GM23338 (cell line): ENCODE data around the gene NABP1. TPM values are rescaled to one million over a fixed set of nuclear protein-coding genes. Genes with fewer than 3 reads are reported as not detected.

Source experiments
- ATAC-seq: fragments of 200-7000 bp; cut with Tn5 transposase; 3 replicates; pipeline ENCODE4 v1.9.1; 2020
- DNase-seq: peaks from one replicate; pipeline ENCODE4 v3.0.0-alpha.2; 2015; ENCODE audit warnings: low spot score
- H2AFZ ChIP-seq: fragments of 200-600 bp; sonication (generic); 2 replicates; pipeline ENCODE4 v1.8.0; 2016; ENCODE audit warnings: antibody characterized with exemption, mild to moderate bottlenecking, moderate library complexity
- H3F3A ChIP-seq: fragments of 200-600 bp; sonication (generic); replicated peaks from 2 replicates; pipeline ENCODE4 v1.8.0; 2017; ENCODE audit warnings: antibody characterized with exemption, mixed run types, low read depth
- H3K27ac ChIP-seq: fragments of 200-600 bp; sonication (generic); 2 replicates; pipeline ENCODE4 v1.6.1; 2016; ENCODE audit warnings: low read depth
- H3K27me3 ChIP-seq: fragments of 200-600 bp; sonication (generic); 2 replicates; pipeline ENCODE4 v1.8.0; 2016; ENCODE audit warnings: mild to moderate bottlenecking, mixed run types, moderate library complexity; ENCODE audit not compliant: insufficient read depth
- H3K36me3 ChIP-seq: fragments of 200-600 bp; sonication (generic); 2 replicates; pipeline ENCODE4 v1.8.0; 2016; ENCODE audit warnings: mild to moderate bottlenecking; ENCODE audit not compliant: insufficient read depth
- H3K4me1 ChIP-seq: fragments of 200-600 bp; sonication (generic); 2 replicates; pipeline ENCODE4 v1.8.0; 2016; ENCODE audit warnings: mild to moderate bottlenecking, moderate library complexity; ENCODE audit not compliant: insufficient read depth
- H3K4me2 ChIP-seq: fragments of 200-600 bp; sonication (generic); 2 replicates; pipeline ENCODE4 v1.7.1; 2017; ENCODE audit warnings: mixed run types
- H3K4me3 ChIP-seq: fragments of 200-600 bp; sonication (generic); 2 replicates; pipeline ENCODE4 v1.6.1; 2016; ENCODE audit warnings: mixed run types
- H3K79me2 ChIP-seq: fragments of 200-600 bp; sonication (generic); replicated peaks from 2 replicates; pipeline ENCODE4 v1.8.0; 2017; ENCODE audit warnings: mild to moderate bottlenecking; ENCODE audit not compliant: insufficient read depth
- H3K9me2 ChIP-seq: fragments of 200-600 bp; sonication (generic); 2 replicates; pipeline ENCODE4 v1.8.0; 2017; ENCODE audit not compliant: insufficient read depth
- H4K20me1 ChIP-seq: fragments of 200-600 bp; sonication (generic); replicated peaks from 2 replicates; pipeline ENCODE4 v1.8.0; 2017; ENCODE audit warnings: mild to moderate bottlenecking; ENCODE audit not compliant: insufficient read depth
- H3K27ac Mint-ChIP-seq: 2 replicates; pipeline ENCODE4 v1.8.0; 2020; ENCODE audit warnings: inconsistent platforms, mild to moderate bottlenecking, moderate library complexity, mixed read lengths
- H3K27me3 Mint-ChIP-seq: 3 replicates; pipeline ENCODE4 v1.8.0; 2022; ENCODE audit warnings: low read depth, mild to moderate bottlenecking, moderate library complexity, mixed read lengths, inconsistent platforms; ENCODE audit not compliant: insufficient read depth, poor library complexity
- H3K36me3 Mint-ChIP-seq: 3 replicates; pipeline ENCODE4 v1.8.0; 2021; ENCODE audit warnings: low read depth, mild to moderate bottlenecking, inconsistent platforms, moderate library complexity, mixed read lengths
- H3K4me1 Mint-ChIP-seq: 3 replicates; pipeline ENCODE4 v1.8.0; 2020; ENCODE audit warnings: mild to moderate bottlenecking, inconsistent platforms, mixed read lengths
- H3K4me3 Mint-ChIP-seq: 3 replicates; pipeline ENCODE4 v1.8.0; 2021; ENCODE audit warnings: moderate library complexity, mild to moderate bottlenecking, inconsistent platforms, mixed read lengths
- H3K9me3 Mint-ChIP-seq: 3 replicates; pipeline ENCODE4 v1.8.0; 2020; ENCODE audit warnings: moderate library complexity, mild to moderate bottlenecking, inconsistent platforms, mixed read lengths
- EZH2 ChIP-seq: fragments of 200-600 bp; sonication (generic); IDR thresholded peaks from one replicate; pipeline ENCODE4 v1.8.0; 2017; ENCODE audit warnings: antibody characterized with exemption, mild to moderate bottlenecking, low read depth; ENCODE audit not compliant: unreplicated experiment
- JUNB ChIP-seq: IDR thresholded peaks from one replicate; pipeline ENCODE4 v1.6.1; 2016; ENCODE audit warnings: antibody characterized with exemption; ENCODE audit not compliant: unreplicated experiment
- POLR2AphosphoS5 ChIP-seq: IDR thresholded peaks from 2 replicates; pipeline ENCODE4 v1.6.1; 2016; ENCODE audit warnings: antibody characterized with exemption, low read depth
- STAT1 ChIP-seq: IDR thresholded peaks from one replicate; pipeline ENCODE4 v1.6.1; 2016; ENCODE audit warnings: antibody characterized with exemption; ENCODE audit not compliant: unreplicated experiment
- ZNF114 ChIP-seq: fragments of 250-450 bp; sonication (Bioruptor Pico); IDR thresholded peaks from 2 replicates; pipeline ENCODE4 v1.5.0; 2020; ENCODE audit warnings: mild to moderate bottlenecking, moderate library complexity
- ZNF331 ChIP-seq: fragments of 250-450 bp; sonication (Bioruptor Pico); IDR thresholded peaks from 2 replicates; pipeline ENCODE4 v1.5.0; 2020; ENCODE audit warnings: low read depth, mild to moderate bottlenecking, moderate library complexity
- polyA plus RNA-seq: library from polyadenylated mRNA; unstranded; fragments of >200 nt; fragmentation: Nextera tagmentation; extraction: Ambion mirVana; gene quantifications from 2 replicates; pipeline ENCODE4 v1.2.1, GENCODE V29; 2016
- total RNA-seq: library from RNA; depleted of rRNA; stranded (reverse); fragments of >200 nt; shearing (Covaris generic); gene quantifications from 2 replicates; pipeline ENCODE4 v1.2.3, GENCODE V29; 2014
- TF ChIP-seq, protein P1 (sequence below): IDR thresholded peaks from 2 replicates; pipeline ENCODE4 v1.6.1; 2016; ENCODE audit warnings: antibody characterized with exemption
- TF ChIP-seq, protein P2 (sequence below): fragments of 250-450 bp; sonication (Bioruptor Pico); IDR thresholded peaks from 2 replicates; pipeline ENCODE4 v1.5.0; 2020; ENCODE audit warnings: mild to moderate bottlenecking, moderate library complexity
- TF ChIP-seq, protein P3 (sequence below), 2 experiments: fragments of 200-600 bp in 1 of 2; sonication (generic) in 1 of 2; conservative IDR thresholded peaks; 2 replicates each; pipeline versions ENCODE4 v1.5.1 to v1.6.1; 2016 to 2017; ENCODE audit warnings: antibody characterized with exemption in 2 of 2, low read depth in 2 of 2, mild to moderate bottlenecking in 2 of 2, moderate library complexity in 1 of 2

The NABP1 gene
- total and polyA plus RNA-seq, 2 experiments from 2014 or later = 5.2 to 5.6 TPM

DNA sequence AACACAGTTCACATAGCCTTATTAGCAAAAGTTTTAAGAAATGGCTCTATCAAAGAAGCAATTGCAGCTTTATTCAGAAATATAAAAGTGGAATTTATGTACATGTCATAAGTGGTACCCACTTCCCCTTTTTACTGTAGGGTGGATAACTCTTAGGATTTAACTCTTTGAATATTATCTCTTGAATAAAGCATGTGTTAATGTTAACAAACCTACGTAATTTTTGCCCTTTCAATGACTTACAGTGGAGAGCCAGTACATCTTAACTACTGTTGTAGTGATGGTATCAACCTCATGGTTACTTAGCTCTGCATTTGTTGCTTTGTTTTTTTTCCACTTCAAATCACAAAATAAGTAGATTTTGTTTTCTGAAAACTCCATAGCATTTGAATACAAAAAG, 8.8 kb downstream of the NABP1 start:
- H3F3A ChIP-seq = no peaks in the 10 kb centered on the region
- no peaks in the 10 kb centered on the region for H4K20me1 ChIP-seq
- no peaks in the 10 kb centered on the region; the same call in 1 of the 2 replicates for H3K4me1 ChIP-seq
- Mint-ChIP-seq H3K36me3 (peaks cover 2% of the 10 kb centered on the region; the same call in 1 of the 3 replicates), H3K27me3 (no peaks in the 10 kb centered on the region), H3K9me3 (no peaks in the 10 kb centered on the region), H3K4me1 (peaks cover 8% of the 10 kb centered on the region; the same call in 2 of the 3 replicates), H3K27ac (no peak overlapping the region), H3K4me3 (no peak overlapping the region)
- no peaks in the 10 kb centered on the region for H3K9me2 ChIP-seq
- ATAC-seq (no peak), DNase-seq (no peak)
- H3K4me3 ChIP-seq = no peak overlapping the region
- H3K27me3 ChIP-seq = no peaks in the 10 kb centered on the region
- H3K79me2 ChIP-seq = no peaks in the 10 kb centered on the region
- no peak overlapping the region for H3K27ac ChIP-seq
- no peak overlapping the region for H2AFZ ChIP-seq
- H3K36me3 ChIP-seq = peaks cover 3% of the 10 kb centered on the region; the same call in 1 of the 2 replicates
- no peak for TF ChIP-seq ZNF331 (CRISPR knock-in tag)
- TF ChIP-seq, protein P1, sequence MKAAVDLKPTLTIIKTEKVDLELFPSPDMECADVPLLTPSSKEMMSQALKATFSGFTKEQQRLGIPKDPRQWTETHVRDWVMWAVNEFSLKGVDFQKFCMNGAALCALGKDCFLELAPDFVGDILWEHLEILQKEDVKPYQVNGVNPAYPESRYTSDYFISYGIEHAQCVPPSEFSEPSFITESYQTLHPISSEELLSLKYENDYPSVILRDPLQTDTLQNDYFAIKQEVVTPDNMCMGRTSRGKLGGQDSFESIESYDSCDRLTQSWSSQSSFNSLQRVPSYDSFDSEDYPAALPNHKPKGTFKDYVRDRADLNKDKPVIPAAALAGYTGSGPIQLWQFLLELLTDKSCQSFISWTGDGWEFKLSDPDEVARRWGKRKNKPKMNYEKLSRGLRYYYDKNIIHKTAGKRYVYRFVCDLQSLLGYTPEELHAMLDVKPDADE = no peak
- H3K4me2 ChIP-seq = no peak overlapping the region

DNA sequence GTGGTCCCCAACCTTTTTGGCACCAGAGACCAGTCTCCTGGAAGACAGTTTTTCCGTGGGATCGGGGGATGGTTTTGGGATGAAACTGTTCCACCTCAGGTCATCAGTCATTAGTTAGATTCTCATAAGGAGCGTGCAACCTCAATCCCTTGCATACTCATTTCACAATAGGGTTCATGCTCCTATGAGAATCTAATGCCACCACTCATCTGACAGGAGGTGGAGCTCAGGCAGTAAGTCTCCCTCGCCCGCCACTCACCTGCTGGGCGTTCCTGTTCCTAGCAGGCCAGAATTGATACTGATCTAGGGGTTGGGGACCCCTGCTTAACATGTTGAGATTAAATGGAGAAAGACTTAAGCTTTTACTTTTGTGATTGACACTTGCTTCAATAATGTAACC, 9.9 kb downstream of the NABP1 start:
- Histone ChIP-seq H3F3A (no peaks in the 10 kb centered on the region), H4K20me1 (no peaks in the 10 kb centered on the region), H3K27ac (no peak overlapping the region), H3K36me3 (peaks cover 3% of the 10 kb centered on the region; the same call in 1 of the 2 replicates), H3K9me2 (no peaks in the 10 kb centered on the region), H3K4me2 (no peak overlapping the region), H3K79me2 (no peaks in the 10 kb centered on the region), H3K4me3 (no peak overlapping the region), H3K27me3 (no peaks in the 10 kb centered on the region), H3K4me1 (no peaks in the 10 kb centered on the region; the same call in 1 of the 2 replicates), H2AFZ (no peak overlapping the region)
- no peaks in the 10 kb centered on the region for H3K9me3 Mint-ChIP-seq
- no peak overlapping the region for H3K27ac Mint-ChIP-seq
- H3K36me3 Mint-ChIP-seq = peaks cover 2% of the 10 kb centered on the region; the same call in 1 of the 3 replicates
- H3K4me1 Mint-ChIP-seq = peaks cover 8% of the 10 kb centered on the region; the same call in 2 of the 3 replicates
- ATAC-seq (no peak), DNase-seq (no peak)
- no peaks in the 10 kb centered on the region for H3K27me3 Mint-ChIP-seq
- H3K4me3 Mint-ChIP-seq = no peak overlapping the region
- TF ChIP-seq, protein P2, sequence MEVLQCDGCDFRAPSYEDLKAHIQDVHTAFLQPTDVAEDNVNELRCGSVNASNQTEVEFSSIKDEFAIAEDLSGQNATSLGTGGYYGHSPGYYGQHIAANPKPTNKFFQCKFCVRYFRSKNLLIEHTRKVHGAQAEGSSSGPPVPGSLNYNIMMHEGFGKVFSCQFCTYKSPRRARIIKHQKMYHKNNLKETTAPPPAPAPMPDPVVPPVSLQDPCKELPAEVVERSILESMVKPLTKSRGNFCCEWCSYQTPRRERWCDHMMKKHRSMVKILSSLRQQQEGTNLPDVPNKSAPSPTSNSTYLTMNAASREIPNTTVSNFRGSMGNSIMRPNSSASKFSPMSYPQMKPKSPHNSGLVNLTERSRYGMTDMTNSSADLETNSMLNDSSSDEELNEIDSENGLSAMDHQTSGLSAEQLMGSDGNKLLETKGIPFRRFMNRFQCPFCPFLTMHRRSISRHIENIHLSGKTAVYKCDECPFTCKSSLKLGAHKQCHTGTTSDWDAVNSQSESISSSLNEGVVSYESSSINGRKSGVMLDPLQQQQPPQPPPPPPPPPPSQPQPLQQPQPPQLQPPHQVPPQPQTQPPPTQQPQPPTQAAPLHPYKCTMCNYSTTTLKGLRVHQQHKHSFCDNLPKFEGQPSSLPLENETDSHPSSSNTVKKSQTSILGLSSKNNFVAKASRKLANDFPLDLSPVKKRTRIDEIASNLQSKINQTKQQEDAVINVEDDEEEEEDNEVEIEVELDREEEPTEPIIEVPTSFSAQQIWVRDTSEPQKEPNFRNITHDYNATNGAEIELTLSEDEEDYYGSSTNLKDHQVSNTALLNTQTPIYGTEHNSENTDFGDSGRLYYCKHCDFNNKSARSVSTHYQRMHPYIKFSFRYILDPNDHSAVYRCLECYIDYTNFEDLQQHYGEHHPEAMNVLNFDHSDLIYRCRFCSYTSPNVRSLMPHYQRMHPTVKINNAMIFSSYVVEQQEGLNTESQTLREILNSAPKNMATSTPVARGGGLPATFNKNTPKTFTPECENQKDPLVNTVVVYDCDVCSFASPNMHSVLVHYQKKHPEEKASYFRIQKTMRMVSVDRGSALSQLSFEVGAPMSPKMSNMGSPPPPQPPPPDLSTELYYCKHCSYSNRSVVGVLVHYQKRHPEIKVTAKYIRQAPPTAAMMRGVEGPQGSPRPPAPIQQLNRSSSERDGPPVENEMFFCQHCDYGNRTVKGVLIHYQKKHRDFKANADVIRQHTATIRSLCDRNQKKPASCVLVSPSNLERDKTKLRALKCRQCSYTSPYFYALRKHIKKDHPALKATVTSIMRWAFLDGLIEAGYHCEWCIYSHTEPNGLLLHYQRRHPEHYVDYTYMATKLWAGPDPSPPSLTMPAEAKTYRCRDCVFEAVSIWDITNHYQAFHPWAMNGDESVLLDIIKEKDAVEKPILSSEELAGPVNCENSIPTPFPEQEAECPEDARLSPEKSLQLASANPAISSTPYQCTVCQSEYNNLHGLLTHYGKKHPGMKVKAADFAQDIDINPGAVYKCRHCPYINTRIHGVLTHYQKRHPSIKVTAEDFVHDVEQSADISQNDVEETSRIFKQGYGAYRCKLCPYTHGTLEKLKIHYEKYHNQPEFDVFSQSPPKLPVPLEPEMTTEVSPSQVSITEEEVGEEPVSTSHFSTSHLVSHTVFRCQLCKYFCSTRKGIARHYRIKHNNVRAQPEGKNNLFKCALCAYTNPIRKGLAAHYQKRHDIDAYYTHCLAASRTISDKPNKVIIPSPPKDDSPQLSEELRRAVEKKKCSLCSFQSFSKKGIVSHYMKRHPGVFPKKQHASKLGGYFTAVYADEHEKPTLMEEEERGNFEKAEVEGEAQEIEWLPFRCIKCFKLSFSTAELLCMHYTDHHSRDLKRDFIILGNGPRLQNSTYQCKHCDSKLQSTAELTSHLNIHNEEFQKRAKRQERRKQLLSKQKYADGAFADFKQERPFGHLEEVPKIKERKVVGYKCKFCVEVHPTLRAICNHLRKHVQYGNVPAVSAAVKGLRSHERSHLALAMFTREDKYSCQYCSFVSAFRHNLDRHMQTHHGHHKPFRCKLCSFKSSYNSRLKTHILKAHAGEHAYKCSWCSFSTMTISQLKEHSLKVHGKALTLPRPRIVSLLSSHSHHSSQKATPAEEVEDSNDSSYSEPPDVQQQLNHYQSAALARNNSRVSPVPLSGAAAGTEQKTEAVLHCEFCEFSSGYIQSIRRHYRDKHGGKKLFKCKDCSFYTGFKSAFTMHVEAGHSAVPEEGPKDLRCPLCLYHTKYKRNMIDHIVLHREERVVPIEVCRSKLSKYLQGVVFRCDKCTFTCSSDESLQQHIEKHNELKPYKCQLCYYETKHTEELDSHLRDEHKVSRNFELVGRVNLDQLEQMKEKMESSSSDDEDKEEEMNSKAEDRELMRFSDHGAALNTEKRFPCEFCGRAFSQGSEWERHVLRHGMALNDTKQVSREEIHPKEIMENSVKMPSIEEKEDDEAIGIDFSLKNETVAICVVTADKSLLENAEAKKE (CRISPR knock-in tag) = no peak
- TF ChIP-seq STAT1 (no peak), JUNB (no peak), ZNF331 (CRISPR knock-in tag) (no peak), POLR2AphosphoS5 (no peak), ZNF114 (CRISPR knock-in tag) (no peak), EZH2 (no peak)
- TF ChIP-seq, protein P3, sequence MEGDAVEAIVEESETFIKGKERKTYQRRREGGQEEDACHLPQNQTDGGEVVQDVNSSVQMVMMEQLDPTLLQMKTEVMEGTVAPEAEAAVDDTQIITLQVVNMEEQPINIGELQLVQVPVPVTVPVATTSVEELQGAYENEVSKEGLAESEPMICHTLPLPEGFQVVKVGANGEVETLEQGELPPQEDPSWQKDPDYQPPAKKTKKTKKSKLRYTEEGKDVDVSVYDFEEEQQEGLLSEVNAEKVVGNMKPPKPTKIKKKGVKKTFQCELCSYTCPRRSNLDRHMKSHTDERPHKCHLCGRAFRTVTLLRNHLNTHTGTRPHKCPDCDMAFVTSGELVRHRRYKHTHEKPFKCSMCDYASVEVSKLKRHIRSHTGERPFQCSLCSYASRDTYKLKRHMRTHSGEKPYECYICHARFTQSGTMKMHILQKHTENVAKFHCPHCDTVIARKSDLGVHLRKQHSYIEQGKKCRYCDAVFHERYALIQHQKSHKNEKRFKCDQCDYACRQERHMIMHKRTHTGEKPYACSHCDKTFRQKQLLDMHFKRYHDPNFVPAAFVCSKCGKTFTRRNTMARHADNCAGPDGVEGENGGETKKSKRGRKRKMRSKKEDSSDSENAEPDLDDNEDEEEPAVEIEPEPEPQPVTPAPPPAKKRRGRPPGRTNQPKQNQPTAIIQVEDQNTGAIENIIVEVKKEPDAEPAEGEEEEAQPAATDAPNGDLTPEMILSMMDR (conservative IDR thresholded peaks at IDR 0.05; ENCODE audit: low read depth in 2 of 2) = no peak
- TF ChIP-seq, protein P1 = no peak
